CD1c-positive myeloid dendritic cell (primary cell): ENCODE results near the gene TEAD1.

ENCODE experiments used
- DNase-seq: peaks from one replicate; pipeline ENCODE4 v3.0.0-alpha.2; 2016; ENCODE audit errors: extremely low spot score

Gene TEAD1

GRCh38 chr11:12789054-12789453 is 114.8 kb downstream of the TEAD1 start:
- no peak for DNase-seq

- no peak for DNase-seq
Measured at GRCh38 chr11:12789596-12790215, 115.5 kb downstream of the TEAD1 start.

- no peak for DNase-seq
Measured at GRCh38 chr11:12790861-12791616, 116.8 kb downstream of the TEAD1 start.

GRCh38 chr11:12792018-12792417 is 117.8 kb downstream of the TEAD1 start:
- DNase-seq: no peak

- no peak for DNase-seq
Measured at GRCh38 chr11:12792590-12792989, 118.4 kb downstream of the TEAD1 start.

- DNase-seq: no peak
Measured at GRCh38 chr11:12793065-12793464, 118.8 kb downstream of the TEAD1 start.

- no peak for DNase-seq
Measured at GRCh38 chr11:12793506-12793905, 119.3 kb downstream of the TEAD1 start.

GRCh38 chr11:12794576-12795230 is 120.5 kb downstream of the TEAD1 start:
- no peak for DNase-seq

- DNase-seq: no peak
Measured at GRCh38 chr11:12797996-12798395, 123.8 kb downstream of the TEAD1 start.

- DNase-seq: no peak
Measured at GRCh38 chr11:12798609-12799011, 124.4 kb downstream of the TEAD1 start.

GRCh38 chr11:12799334-12799835 is 125.2 kb downstream of the TEAD1 start:
- DNase-seq: no peak

GRCh38 chr11:12800032-12800671 is 125.9 kb downstream of the TEAD1 start:
- DNase-seq: no peak

- DNase-seq: no peak
Measured at GRCh38 chr11:12800871-12801270, 126.7 kb downstream of the TEAD1 start.

GRCh38 chr11:12801976-12802375 is 127.8 kb downstream of the TEAD1 start:
- no peak for DNase-seq

- no peak for DNase-seq
Measured at GRCh38 chr11:12802418-12803085, 128.3 kb downstream of the TEAD1 start.

GRCh38 chr11:12803086-12803826 is 129.0 kb downstream of the TEAD1 start:
- DNase-seq: no peak

GRCh38 chr11:12806113-12806512 is 131.9 kb downstream of the TEAD1 start:
- no peak for DNase-seq

GRCh38 chr11:12807621-12808020 is 133.4 kb downstream of the TEAD1 start:
- no peak for DNase-seq

GRCh38 chr11:12808519-12808918 is 134.3 kb downstream of the TEAD1 start:
- DNase-seq: no peak

GRCh38 chr11:12809364-12809763 is 135.1 kb downstream of the TEAD1 start:
- no peak for DNase-seq
